Activated CD8-positive, alpha-beta T cell treated with anti-CD3 and anti-CD28 coated beads, Interleukin-2, amount 10 ng/mL, durations not matched to agents 7 days and 5 days (primary cell): ENCODE measurements around the gene FUT2. TPM values are rescaled to one million over a fixed set of nuclear protein-coding genes. Genes with fewer than 3 reads are reported as not detected.
A peak's percentile ranks its signal among the peaks of the same experiment; 100 is the strongest.
"Not testable (repeated sequence)": the region's sequence is repeated elsewhere in the genome, so short reads cannot be mapped to it uniquely, and the experiment has no call there.

Experiments used
- ATAC-seq: fragments of 150-1000 bp; cut with Tn5 transposase; one replicate; pipeline ENCODE4 v1.10.0; 2021; ENCODE audit warnings: moderate library complexity
- CTCF ChIA-PET: fragments of 350-600 bp; sonication (Branson Sonifier 250); formaldehyde crosslinking; loops from one replicate; lab custom pipeline; 2021; ENCODE audit warnings: antibody characterized with exemption; lab: Charles Lee
- POLR2A ChIA-PET: fragments of 350-600 bp; sonication (Branson Sonifier 250); formaldehyde crosslinking; loops from one replicate; lab custom pipeline; 2021; ENCODE audit warnings: antibody characterized with exemption; lab: Charles Lee
- DNase-seq: peaks from one replicate; pipeline ENCODE4 v3.0.0-alpha.2; 2020
- H3K27ac Mint-ChIP-seq: one replicate; pipeline ENCODE4 v1.8.0; 2021; ENCODE audit warnings: mild to moderate bottlenecking, mixed read lengths
- H3K27me3 Mint-ChIP-seq: one replicate; pipeline ENCODE4 v1.8.0; 2021; ENCODE audit warnings: low read depth, mixed read lengths
- H3K36me3 Mint-ChIP-seq: one replicate; pipeline ENCODE4 v1.8.0; 2021; ENCODE audit warnings: low read depth, mixed read lengths
- H3K4me1 Mint-ChIP-seq: one replicate; pipeline ENCODE4 v1.8.0; 2021; ENCODE audit warnings: low read depth, mixed read lengths
- H3K4me3 Mint-ChIP-seq: one replicate; pipeline ENCODE4 v1.8.0; 2021; ENCODE audit warnings: mild to moderate bottlenecking, mixed read lengths
- H3K9me3 Mint-ChIP-seq: one replicate; pipeline ENCODE4 v1.8.0; 2022; ENCODE audit warnings: mixed read lengths; ENCODE audit not compliant: insufficient read depth
- total RNA-seq, 2 experiments: library from RNA; stranded (reverse); gene quantifications; one replicate each; pipeline ENCODE4 v1.2.3, GENCODE V29; 2021

The FUT2 gene
- total RNA-seq, 2 experiments from 2014 or later: not detected

- ATAC-seq (no peak), DNase-seq (no peak)
- Mint-ChIP-seq H3K9me3 (no peaks in the 10 kb centered on the region), H3K27me3 (no peaks in the 10 kb centered on the region), H3K4me3 (no peak overlapping the region), H3K27ac (no peak overlapping the region), H3K4me1 (peaks cover 19% of the 10 kb centered on the region), H3K36me3 (peaks cover 4% of the 10 kb centered on the region)
- CTCF ChIA-PET: interaction anchor here (1.2 to 1.5 kb wide), 2 partner anchors 14 to 16 kb away, joined by 3 read pairs; no protein-coding TSS in a partner anchor
- POLR2A ChIA-PET: no interaction called here
These were observed 15.4 kb downstream of the FUT2 start for GRCh38 chr19:48711106-48711662.

GRCh38 chr19:48713041-48713863, 17.5 kb downstream of the FUT2 start:
- DNase-seq: no peak
- no peaks in the 10 kb centered on the region for H3K9me3 Mint-ChIP-seq
- H3K4me3 Mint-ChIP-seq: peak overlapping the region; percentile 89
- H3K27ac Mint-ChIP-seq: peak overlapping the region; percentile 74
- H3K27me3 Mint-ChIP-seq: no peaks in the 10 kb centered on the region
- H3K4me1 Mint-ChIP-seq: peaks cover 19% of the 10 kb centered on the region
- ChIA-PET CTCF (interaction anchor here (0.6 to 2.6 kb wide), 6 partner anchors 15 to 739 kb away, joined by 3 to 13 read pairs (median 4); partner anchors contain the start of genes CA11, GYS1, HSD17B14 and PIH1D1), POLR2A (interaction anchor here (0.6 to 1.6 kb wide), 4 partner anchors 11 to 159 kb away, joined by 3 to 5 read pairs (median 4); partner anchors contain the start of gene PPP1R15A)
- H3K36me3 Mint-ChIP-seq: peaks cover 4% of the 10 kb centered on the region
- ATAC-seq: no peak

GRCh38 chr19:48713864-48714755, 18.3 kb downstream of the FUT2 start:
- ChIA-PET CTCF (interaction anchor here (1.0 to 2.6 kb wide), 5 partner anchors 10 to 738 kb away, joined by 3 to 13 read pairs (median 4); partner anchors contain the start of genes GYS1, PIH1D1 and RUVBL2), POLR2A (interaction anchor here (0.6 to 1.6 kb wide), 5 partner anchors 11 to 158 kb away, joined by 3 to 5 read pairs (median 3); partner anchors contain the start of gene PPP1R15A)
- H3K4me3 Mint-ChIP-seq: peak overlapping the region; percentile 89
- peak overlapping the region; percentile 87 for H3K27ac Mint-ChIP-seq
- H3K27me3 Mint-ChIP-seq: peaks cover 2% of the 10 kb centered on the region
- H3K4me1 Mint-ChIP-seq: peaks cover 19% of the 10 kb centered on the region
- peaks cover 4% of the 10 kb centered on the region for H3K36me3 Mint-ChIP-seq
- DNase-seq (peak; percentile 99), ATAC-seq (peak; percentile 95)
- no peaks in the 10 kb centered on the region for H3K9me3 Mint-ChIP-seq

- H3K4me1 Mint-ChIP-seq: peaks cover 19% of the 10 kb centered on the region
- ATAC-seq: no peak
- H3K27me3 Mint-ChIP-seq: peaks cover 2% of the 10 kb centered on the region
- H3K36me3 Mint-ChIP-seq: peaks cover 4% of the 10 kb centered on the region
- ChIA-PET CTCF (interaction anchor here (1.1 to 1.9 kb wide), 3 partner anchors 9 to 278 kb away, joined by 4 read pairs; partner anchors contain the start of genes GYS1 and RUVBL2), POLR2A (interaction anchor here (1.0 to 1.1 kb wide), 2 partner anchors 10 to 22 kb away, joined by 3 read pairs; no protein-coding TSS in a partner anchor)
- H3K27ac Mint-ChIP-seq: peak overlapping the region; percentile 87
- peak overlapping the region; percentile 89 for H3K4me3 Mint-ChIP-seq
- no peaks in the 10 kb centered on the region for H3K9me3 Mint-ChIP-seq
- no peak for DNase-seq
These were observed 19.2 kb downstream of the FUT2 start for GRCh38 chr19:48714759-48715675.

- Mint-ChIP-seq H3K27ac (no peak overlapping the region), H3K9me3 (no peaks in the 10 kb centered on the region), H3K4me1 (peaks cover 25% of the 10 kb centered on the region), H3K36me3 (peaks cover 4% of the 10 kb centered on the region), H3K27me3 (peaks cover 2% of the 10 kb centered on the region), H3K4me3 (peak overlapping the region; percentile 89)
- ChIA-PET CTCF (interaction anchor here (0.9 kb wide), 1 partner anchor 10 kb away, joined by 3 read pairs; no protein-coding TSS in a partner anchor), POLR2A (no interaction called here)
- DNase-seq (no peak), ATAC-seq (no peak)
These were observed 20.0 kb downstream of the FUT2 start for GRCh38 chr19:48715681-48716171.

GRCh38 chr19:48716562-48717291, 21.0 kb downstream of the FUT2 start:
- ChIA-PET POLR2A (interaction anchor here (1.1 kb wide), 1 partner anchor 30 kb away, joined by 3 read pairs; the partner anchor contains the start of gene IZUMO1), CTCF (interaction anchor here (0.9 kb wide), 1 partner anchor 9 kb away, joined by 3 read pairs; no protein-coding TSS in a partner anchor)
- DNase-seq: no peak
- H3K36me3 Mint-ChIP-seq: no peaks in the 10 kb centered on the region
- H3K9me3 Mint-ChIP-seq: no peaks in the 10 kb centered on the region
- H3K27ac Mint-ChIP-seq: no peak overlapping the region
- H3K4me1 Mint-ChIP-seq: peaks cover 32% of the 10 kb centered on the region
- H3K4me3 Mint-ChIP-seq: no peak overlapping the region
- ATAC-seq: no peak
- H3K27me3 Mint-ChIP-seq: peaks cover 2% of the 10 kb centered on the region

- DNase-seq, H3K9me3 Mint-ChIP-seq, CTCF ChIA-PET, H3K4me3 Mint-ChIP-seq, H3K36me3 Mint-ChIP-seq, H3K27me3 Mint-ChIP-seq, H3K27ac Mint-ChIP-seq, ATAC-seq: not testable (repeated sequence)
- peaks cover 30% of the 10 kb centered on the region for H3K4me1 Mint-ChIP-seq
- POLR2A ChIA-PET: interaction anchor here (0.9 kb wide), 1 partner anchor 80 kb away, joined by 3 read pairs; no protein-coding TSS in a partner anchor
These were observed 22.3 kb downstream of the FUT2 start for GRCh38 chr19:48718106-48718505.

GRCh38 chr19:48718711-48719231, 23.0 kb downstream of the FUT2 start:
- DNase-seq (no peak), ATAC-seq (no peak)
- peaks cover 2% of the 10 kb centered on the region for H3K27me3 Mint-ChIP-seq
- no peak overlapping the region for H3K27ac Mint-ChIP-seq
- no peak overlapping the region for H3K4me3 Mint-ChIP-seq
- ChIA-PET POLR2A (interaction anchor here (0.9 kb wide), 1 partner anchor 81 kb away, joined by 3 read pairs; no protein-coding TSS in a partner anchor), CTCF (no interaction called here)
- H3K36me3 Mint-ChIP-seq: no peaks in the 10 kb centered on the region
- peaks cover 28% of the 10 kb centered on the region for H3K4me1 Mint-ChIP-seq
- H3K9me3 Mint-ChIP-seq: no peaks in the 10 kb centered on the region

GRCh38 chr19:48719263-48720171, 23.7 kb downstream of the FUT2 start, which contains the start of gene MAMSTR:
TSS of gene MAMSTR (minus strand) at chr19:48719725. CDS start at chr19:48719031, 694 bp downstream.
- Mint-ChIP-seq H3K27ac (peak within 1 kb of the TSS; percentile 97), H3K27me3 (peaks cover 2% of the 10 kb centered on the region), H3K4me3 (peak within 1 kb of the TSS; percentile 86), H3K9me3 (no peaks in the 10 kb centered on the region), H3K36me3 (no peaks in the 10 kb centered on the region), H3K4me1 (peaks cover 25% of the 10 kb centered on the region)
- no peak for ATAC-seq
- ChIA-PET POLR2A (no interaction called here), CTCF (no interaction called here)
- no peak for DNase-seq
